Kidney (tissue), 14 donors: ENCODE results near the gene GNG7. TPM values are rescaled to one million over a fixed set of nuclear protein-coding genes. Genes with fewer than 3 reads are reported as not detected.

ENCODE experiments used
- DNase-seq, 5 donors: peaks; one replicate each; pipeline ENCODE4 v3.0.0-alpha.2; 2013 to 2020
- FAIRE-seq: peaks from 2 replicates; lab custom pipeline; 2012; peaks lifted over from hg19 to GRCh38; lab: Jason Lieb, UNC
- H3K27ac ChIP-seq, 2 donors: one replicate each; pipeline ENCODE4 v1.7.0; 2013; ENCODE audit warnings: low read depth in 2 of 2, low read length in 2 of 2, inconsistent platforms in 1 of 2
- H3K27me3 ChIP-seq: one replicate; pipeline ENCODE4 v1.7.1; 2013; ENCODE audit warnings: low read length, inconsistent platforms; ENCODE audit not compliant: control insufficient read depth, insufficient read depth
- H3K36me3 ChIP-seq, 3 donors: one replicate each; pipeline versions ENCODE4 v1.7.0 to v1.7.1; 2013; ENCODE audit warnings: low read length in 3 of 3, control low read depth in 1 of 3, inconsistent platforms in 1 of 3; ENCODE audit not compliant: insufficient read depth in 3 of 3, control insufficient read depth in 2 of 3
- H3K4me1 ChIP-seq, 3 donors: one replicate each; pipeline versions ENCODE4 v1.7.0 to v1.7.1; 2013; ENCODE audit warnings: low read length in 3 of 3, inconsistent platforms in 1 of 3, low read depth in 1 of 3; ENCODE audit not compliant: control insufficient read depth in 2 of 3, insufficient read depth in 2 of 3
- H3K4me3 ChIP-seq, 3 donors: one replicate each; pipeline versions ENCODE4 v1.7.0 to v1.8.1; 2013; ENCODE audit warnings: low read length in 3 of 3, control low read depth in 1 of 3, inconsistent platforms in 1 of 3
- H3K9ac ChIP-seq, 3 donors: one replicate each; pipeline versions ENCODE4 v1.7.0 to v1.7.1; 2013; ENCODE audit warnings: low read length in 3 of 3, control low read depth in 1 of 3, inconsistent platforms in 1 of 3
- H3K9me3 ChIP-seq, 3 donors: one replicate each; pipeline versions ENCODE4 v1.7.0 to v1.7.1; 2013; ENCODE audit warnings: low read length in 3 of 3, control low read depth in 1 of 3, inconsistent platforms in 1 of 3; ENCODE audit not compliant: control insufficient read depth in 2 of 3, insufficient read depth in 1 of 3
- CTCF ChIP-seq: IDR thresholded peaks from 3 replicates; pipeline ENCODE4 v1.5.1; 2012; ENCODE audit warnings: mild to moderate bottlenecking, moderate library complexity, borderline replicate concordance; ENCODE audit not compliant: insufficient read depth; ENCODE audit errors: extremely low read depth
- intact Hi-C: fragments of 100-400 bp; cut with DNase I; formaldehyde crosslinking; loops from one replicate; pipeline ENCODE4 v1.11.1; 2022
- polyA plus RNA-seq: library from polyadenylated mRNA; stranded (reverse); fragments of 350-450 nt; fragmentation: Illumina TruSeq; extraction: RNeasy Lipid Tissue Mini Kit (QIAGEN cat#74804); gene quantifications from one replicate; pipeline ENCODE4 v1.2.3, GENCODE V29; 2014; ENCODE audit warnings: low read depth, low replicate concordance; ENCODE audit not compliant: insufficient read depth
- total RNA-seq: library from RNA; stranded (reverse); fragmentation: NEBNext Ultra II Directional; extraction: Animal tissue kit (Norgen Biotek cat#: 25700); gene quantifications from one replicate; pipeline ENCODE4 v1.2.1, GENCODE V29; 2021
- donor health status: control.
- donor health status: control.
- donor health status: control.
- donor health status: control.
- donor health status: control.
- donor health status: DM: yes; HTN: yes; CAD: no.
- donor health status: Normal renal cell carcinoma (clear cell type).

The GNG7 gene
- total and polyA plus RNA-seq, 2 donors from 2014 or later, result 9.9 to 13.4 TPM

DNA sequence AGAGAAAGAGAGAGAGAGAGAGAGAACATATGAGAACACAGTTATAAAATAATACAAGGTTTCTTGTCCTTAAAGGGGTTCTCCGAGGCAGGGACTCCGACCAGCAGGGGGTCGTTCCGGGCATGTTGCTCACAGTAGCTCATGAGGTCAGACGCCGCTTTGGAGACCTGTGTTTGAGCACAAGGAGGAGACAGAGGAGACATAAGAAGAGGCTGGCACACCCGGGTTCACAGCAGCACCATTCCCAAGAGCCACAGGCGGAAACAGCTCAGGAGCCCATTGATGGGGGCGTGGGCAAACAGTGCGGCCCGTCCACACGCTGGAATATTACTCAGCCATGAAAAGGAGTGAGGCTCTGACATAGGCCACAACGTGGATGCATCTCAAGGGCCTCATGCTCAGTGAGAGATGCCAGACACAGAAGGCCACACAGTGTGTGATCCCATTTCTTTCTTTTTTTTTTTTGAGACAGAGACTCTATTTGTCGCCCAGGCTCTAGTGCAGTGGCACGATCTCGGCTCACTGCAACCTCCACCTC lies 187.4 kb downstream of the GNG7 start:
- no peaks in the 10 kb centered on the region for H3K9me3 ChIP-seq
- no peaks in the 10 kb centered on the region for H3K27me3 ChIP-seq
- DNase-seq, result no peak
- TF ChIP-seq CTCF, result no peak
- no peaks in the 10 kb centered on the region for H3K36me3 ChIP-seq
- intact Hi-C loops, result no loop called here
- no peaks in the 10 kb centered on the region for H3K4me1 ChIP-seq
- no peak overlapping the region for H3K9ac ChIP-seq
- H3K4me3 ChIP-seq, result no peak overlapping the region
- FAIRE-seq, result no peak
- H3K27ac ChIP-seq, result no peak overlapping the region

GRCh38 chr19:2512523-2513431 lies 189.7 kb downstream of the GNG7 start:
- FAIRE-seq (no peak), DNase-seq (no peak)
- no peaks in the 10 kb centered on the region for H3K4me1 ChIP-seq
- TF ChIP-seq CTCF, result no peak
- H3K9me3 ChIP-seq, result no peaks in the 10 kb centered on the region
- no peaks in the 10 kb centered on the region for H3K27me3 ChIP-seq
- H3K9ac ChIP-seq, result no peak overlapping the region
- no peaks in the 10 kb centered on the region for H3K36me3 ChIP-seq
- no peak overlapping the region for H3K27ac ChIP-seq
- H3K4me3 ChIP-seq, result no peak overlapping the region
- intact Hi-C loops, result no loop called here

DNA sequence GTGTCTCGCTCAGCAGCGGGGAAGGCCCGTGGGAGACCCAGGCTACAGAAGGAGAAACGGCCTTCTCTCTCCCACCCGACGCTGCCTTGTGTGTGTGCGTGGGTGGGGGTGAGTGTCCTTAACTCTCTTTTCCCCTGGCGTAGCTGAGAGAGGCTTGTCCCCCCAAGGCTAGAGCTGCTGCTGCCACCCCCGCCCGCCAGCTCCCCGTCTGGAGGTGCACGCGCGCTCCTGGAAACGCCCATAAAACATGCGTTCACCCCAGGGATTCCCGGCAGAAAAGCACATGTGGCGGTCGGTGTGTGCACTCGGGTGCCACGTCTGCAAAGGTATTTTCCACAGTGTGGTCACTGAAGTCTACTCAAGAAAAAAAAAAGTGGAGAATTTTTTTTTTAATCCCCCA lies 190.5 kb downstream of the GNG7 start:
- FAIRE-seq (no peak), DNase-seq (no peak)
- Histone ChIP-seq H3K27me3 (no peaks in the 10 kb centered on the region), H3K9ac (no peak overlapping the region), H3K9me3 (no peaks in the 10 kb centered on the region), H3K4me3 (no peak overlapping the region), H3K36me3 (no peaks in the 10 kb centered on the region), H3K27ac (no peak overlapping the region), H3K4me1 (peaks cover 0 to 3% (median 0%) of the 10 kb centered on the region in 3 donors)
- TF ChIP-seq CTCF, result no peak
- intact Hi-C loops, result no loop called here
